H9 (cell line): ENCODE results near the gene LIN7A. TPM values are rescaled to one million over a fixed set of nuclear protein-coding genes. Genes with fewer than 3 reads are reported as not detected.

Experiments
- DNase-seq: peaks from one replicate; pipeline ENCODE4 v3.0.0-alpha.2; 2017
- H2AFZ ChIP-seq: one replicate; pipeline ENCODE4 v1.6.1; 2013; ENCODE audit warnings: mild to moderate bottlenecking, low read length, control low read depth, moderate library complexity
- H2AK5ac ChIP-seq: 2 replicates; pipeline ENCODE4 v1.6.1; 2013; ENCODE audit warnings: low read length, control low read depth, mixed read lengths; ENCODE audit not compliant: insufficient read length
- H2BK120ac ChIP-seq: one replicate; pipeline ENCODE4 v1.6.1; 2013; ENCODE audit warnings: low read depth, mild to moderate bottlenecking, low read length, control low read depth, inconsistent platforms; ENCODE audit not compliant: poor library complexity, severe bottlenecking
- H2BK12ac ChIP-seq: 2 replicates; pipeline ENCODE4 v1.6.1; 2013; ENCODE audit warnings: low read length, control low read depth, mixed read lengths, low read depth; ENCODE audit not compliant: insufficient read length
- H2BK15ac ChIP-seq: 2 replicates; pipeline ENCODE4 v1.6.1; 2013; ENCODE audit warnings: low read depth, low read length, control low read depth
- H2BK20ac ChIP-seq: one replicate; pipeline ENCODE4 v1.6.1; 2013; ENCODE audit warnings: low read depth, mild to moderate bottlenecking, low read length, control low read depth, inconsistent platforms; ENCODE audit not compliant: poor library complexity, severe bottlenecking
- H2BK5ac ChIP-seq: 2 replicates; pipeline ENCODE4 v1.6.1; 2013; ENCODE audit warnings: low read length, control low read depth, mixed read lengths; ENCODE audit not compliant: insufficient read length
- H3K14ac ChIP-seq: 2 replicates; pipeline ENCODE4 v1.6.1; 2013; ENCODE audit warnings: low read length, control low read depth; ENCODE audit not compliant: insufficient read depth
- H3K18ac ChIP-seq: 2 replicates; pipeline ENCODE4 v1.6.1; 2013; ENCODE audit warnings: low read depth, mild to moderate bottlenecking, mixed read lengths, low read length, control low read depth; ENCODE audit not compliant: insufficient read length
- H3K23ac ChIP-seq: 2 replicates; pipeline ENCODE4 v1.6.1; 2013; ENCODE audit warnings: low read length, control low read depth, mixed read lengths, low read depth; ENCODE audit not compliant: insufficient read length
- H3K23me2 ChIP-seq: 2 replicates; pipeline ENCODE4 v1.6.1; 2013; ENCODE audit warnings: low read depth, mild to moderate bottlenecking, mixed read lengths, low read length, control low read depth; ENCODE audit not compliant: insufficient read length, poor library complexity, severe bottlenecking
- H3K27ac ChIP-seq: 2 replicates; pipeline ENCODE4 v1.5.1; 2013; ENCODE audit warnings: low read length, control low read depth, mixed read lengths, low read depth; ENCODE audit not compliant: insufficient read length
- H3K27me3 ChIP-seq: 2 replicates; pipeline ENCODE4 v1.6.1; 2013; ENCODE audit warnings: low read length, control low read depth, inconsistent platforms; ENCODE audit not compliant: insufficient read depth
- H3K4ac ChIP-seq: 2 replicates; pipeline ENCODE4 v1.6.1; 2013; ENCODE audit warnings: low read depth, mild to moderate bottlenecking, control low read depth, inconsistent platforms, low read length, moderate library complexity
- H3K4me1 ChIP-seq: 2 replicates; pipeline ENCODE4 v1.6.1; 2013; ENCODE audit warnings: low read length, control low read depth, inconsistent platforms; ENCODE audit not compliant: insufficient read depth
- H3K4me2 ChIP-seq: 2 replicates; pipeline ENCODE4 v1.6.1; 2013; ENCODE audit warnings: low read length, control low read depth, mixed read lengths; ENCODE audit not compliant: insufficient read length, insufficient read depth
- H3K56ac ChIP-seq: 2 replicates; pipeline ENCODE4 v1.6.1; 2013; ENCODE audit warnings: low read depth, mild to moderate bottlenecking, mixed read lengths, low read length, control low read depth; ENCODE audit not compliant: insufficient read length
- H3K79me1 ChIP-seq: 2 replicates; pipeline ENCODE4 v1.6.1; 2013; ENCODE audit warnings: low read depth, mild to moderate bottlenecking, moderate library complexity, low read length, control low read depth, inconsistent platforms; ENCODE audit not compliant: insufficient read depth, poor library complexity, severe bottlenecking
- H3K79me2 ChIP-seq: 2 replicates; pipeline ENCODE4 v1.6.1; 2013; ENCODE audit warnings: low read length, control low read depth, inconsistent platforms; ENCODE audit not compliant: insufficient read depth
- H3K9ac ChIP-seq: 2 replicates; pipeline ENCODE4 v1.6.1; 2013; ENCODE audit warnings: low read length, control low read depth, mixed read lengths; ENCODE audit not compliant: insufficient read length; ENCODE audit errors: extremely low read depth
- H3K9me3 ChIP-seq: one replicate; pipeline ENCODE4 v1.6.1; 2013; ENCODE audit warnings: low read depth, low read length, inconsistent platforms; ENCODE audit not compliant: control insufficient read depth
- H3T11ph ChIP-seq: one replicate; pipeline ENCODE4 v1.6.1; 2013; ENCODE audit warnings: mild to moderate bottlenecking, low read length, control low read depth, inconsistent platforms
- H4K20me1 ChIP-seq: one replicate; pipeline ENCODE4 v1.6.1; 2013; ENCODE audit not compliant: control insufficient read depth, insufficient read length, insufficient read depth
- H4K5ac ChIP-seq: 2 replicates; pipeline ENCODE4 v1.6.1; 2013; ENCODE audit warnings: low read depth, mild to moderate bottlenecking, mixed read lengths, low read length, control low read depth; ENCODE audit not compliant: insufficient read length
- H4K8ac ChIP-seq: replicated peaks from 2 replicates; pipeline ENCODE4 v1.6.1; 2013; ENCODE audit warnings: low read length, control low read depth, mixed read lengths, low read depth; ENCODE audit not compliant: insufficient read length
- H4K91ac ChIP-seq: 2 replicates; pipeline ENCODE4 v1.6.1; 2013; ENCODE audit warnings: low read depth, mild to moderate bottlenecking, moderate library complexity, mixed read lengths, low read length, control low read depth; ENCODE audit not compliant: insufficient read length
- H3K27ac Mint-ChIP-seq, 3 experiments: 2 replicates in 2 of 3; 3 replicates in 1 of 3; pipeline ENCODE4 v1.8.0; 2020 to 2021; ENCODE audit warnings: mixed read lengths in 3 of 3, mild to moderate bottlenecking in 1 of 3, moderate library complexity in 1 of 3
- H3K27me3 Mint-ChIP-seq: 2 replicates; pipeline ENCODE4 v1.8.0; 2021; ENCODE audit warnings: low read depth, mild to moderate bottlenecking, moderate library complexity, mixed read lengths
- H3K36me3 Mint-ChIP-seq, 3 experiments: 2 replicates in 2 of 3; 3 replicates in 1 of 3; pipeline ENCODE4 v1.8.0; 2020 to 2021; ENCODE audit warnings: low read depth in 3 of 3, mixed read lengths in 3 of 3; ENCODE audit not compliant: insufficient read depth in 1 of 3
- H3K4me1 Mint-ChIP-seq, 2 experiments: 2 replicates each; pipeline ENCODE4 v1.8.0; 2020; ENCODE audit warnings: mixed read lengths in 2 of 2
- H3K4me3 Mint-ChIP-seq, 2 experiments: 2 replicates in 1 of 2; 3 replicates in 1 of 2; pipeline ENCODE4 v1.8.0; 2020 to 2021; ENCODE audit warnings: mild to moderate bottlenecking in 2 of 2, mixed read lengths in 2 of 2, moderate library complexity in 1 of 2
- H3K9me3 Mint-ChIP-seq, 2 experiments: 2 replicates in 1 of 2; 3 replicates in 1 of 2; pipeline ENCODE4 v1.8.0; 2020; ENCODE audit warnings: mild to moderate bottlenecking in 2 of 2, mixed read lengths in 2 of 2, moderate library complexity in 1 of 2
- WGBS: extraction: QIAGEN DNeasy Blood & Tissue Kit; methylation state at CpG from one replicate; pipeline ENCODE4 v1.1.7; 2013; ENCODE audit warnings: missing lambda C conversion rate, low lambda C conversion rate, mixed read lengths; ENCODE audit not compliant: insufficient read length; ENCODE audit errors: extremely low coverage; 5-methylcytosine and 5-hydroxymethylcytosine counted together
- total RNA-seq: library from RNA; stranded (reverse); gene quantifications from 2 replicates; pipeline ENCODE4 v1.2.1, GENCODE V29; 2021
- TF ChIP-seq, protein P1 (sequence below): fragments of 200-600 bp; sonication (generic); conservative IDR thresholded peaks from 3 replicates; pipeline ENCODE4 v1.8.0; 2021; ENCODE audit warnings: antibody characterized with exemption, mild to moderate bottlenecking

The LIN7A gene
- total RNA-seq, 1 experiment from 2014 or later: 18.3 TPM

DNA sequence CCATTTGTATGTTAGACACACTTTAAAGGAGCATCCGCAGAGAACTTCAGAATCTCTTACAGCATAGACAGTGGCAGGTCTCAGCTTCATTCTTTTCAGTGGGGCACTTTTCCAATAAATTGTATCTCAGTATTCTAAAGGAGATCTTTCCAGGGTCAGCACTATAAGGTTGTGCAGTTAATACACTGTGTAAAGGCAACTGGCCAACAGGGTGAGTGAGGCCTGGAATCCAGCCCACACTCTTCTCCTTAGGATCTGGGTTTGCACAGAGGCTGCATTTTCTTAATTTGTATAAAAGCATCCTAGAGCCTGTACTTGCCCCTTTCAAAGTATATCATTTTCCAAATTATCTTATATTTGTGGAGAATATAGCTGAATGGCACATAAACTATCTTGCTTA, 126.9 kb downstream of the LIN7A start:
- no peaks in the 10 kb centered on the region for H3K9me3 ChIP-seq
- TF ChIP-seq, protein P1, sequence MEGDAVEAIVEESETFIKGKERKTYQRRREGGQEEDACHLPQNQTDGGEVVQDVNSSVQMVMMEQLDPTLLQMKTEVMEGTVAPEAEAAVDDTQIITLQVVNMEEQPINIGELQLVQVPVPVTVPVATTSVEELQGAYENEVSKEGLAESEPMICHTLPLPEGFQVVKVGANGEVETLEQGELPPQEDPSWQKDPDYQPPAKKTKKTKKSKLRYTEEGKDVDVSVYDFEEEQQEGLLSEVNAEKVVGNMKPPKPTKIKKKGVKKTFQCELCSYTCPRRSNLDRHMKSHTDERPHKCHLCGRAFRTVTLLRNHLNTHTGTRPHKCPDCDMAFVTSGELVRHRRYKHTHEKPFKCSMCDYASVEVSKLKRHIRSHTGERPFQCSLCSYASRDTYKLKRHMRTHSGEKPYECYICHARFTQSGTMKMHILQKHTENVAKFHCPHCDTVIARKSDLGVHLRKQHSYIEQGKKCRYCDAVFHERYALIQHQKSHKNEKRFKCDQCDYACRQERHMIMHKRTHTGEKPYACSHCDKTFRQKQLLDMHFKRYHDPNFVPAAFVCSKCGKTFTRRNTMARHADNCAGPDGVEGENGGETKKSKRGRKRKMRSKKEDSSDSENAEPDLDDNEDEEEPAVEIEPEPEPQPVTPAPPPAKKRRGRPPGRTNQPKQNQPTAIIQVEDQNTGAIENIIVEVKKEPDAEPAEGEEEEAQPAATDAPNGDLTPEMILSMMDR: no peak
- no peak overlapping the region for H3K4ac ChIP-seq
- no peak overlapping the region for H2BK15ac ChIP-seq
- Mint-ChIP-seq H3K27me3 (no peaks in the 10 kb centered on the region), H3K4me1 (no peaks in the 10 kb centered on the region), H3K36me3 (peaks cover 0 to 32% (median 4%) of the 10 kb centered on the region in 3 experiments; a peak in 4 of 7 replicates), H3K4me3 (no peak overlapping the region), H3K9me3 (no peaks in the 10 kb centered on the region), H3K27ac (no peak overlapping the region)
- H4K20me1 ChIP-seq: no peaks in the 10 kb centered on the region
- H2AFZ ChIP-seq: no peak overlapping the region
- no peak overlapping the region for H4K5ac ChIP-seq
- no peaks in the 10 kb centered on the region for H3K79me1 ChIP-seq
- no peak overlapping the region for H2BK5ac ChIP-seq
- no peak overlapping the region for H3K14ac ChIP-seq
- H2BK20ac ChIP-seq: no peak overlapping the region
- no peak for DNase-seq
- no peaks in the 10 kb centered on the region for H3K4me1 ChIP-seq
- H3K23me2 ChIP-seq: no peaks in the 10 kb centered on the region
- no peak overlapping the region for H2BK120ac ChIP-seq
- H4K91ac ChIP-seq: no peak overlapping the region
- H3K27ac ChIP-seq: no peak overlapping the region
- H3K27me3 ChIP-seq: no peaks in the 10 kb centered on the region
- no peak overlapping the region for H3K18ac ChIP-seq
- H3K4me2 ChIP-seq: no peak overlapping the region
- no peak overlapping the region for H3K9ac ChIP-seq
- H3T11ph ChIP-seq: no peak overlapping the region
- H3K23ac ChIP-seq: no peak overlapping the region
- H3K56ac ChIP-seq: no peak overlapping the region
- no peak overlapping the region for H2AK5ac ChIP-seq
- no peak overlapping the region for H4K8ac ChIP-seq
- no peaks in the 10 kb centered on the region for H3K79me2 ChIP-seq
- H2BK12ac ChIP-seq: no peak overlapping the region
- no CpG with 5 or more reads among the region's 1 CpG for WGBS
